DND-41 (cell line): ENCODE measurements around the gene DHPS.
A peak's percentile ranks its signal among the peaks of the same experiment; 100 is the strongest.

Experiments used
- ATAC-seq: fragments of 200-7000 bp; cut with Tn5 transposase; 3 replicates; pipeline ENCODE4 v1.9.1; 2021; ENCODE audit warnings: low read depth; ENCODE audit not compliant: insufficient read depth
- DNase-seq: peaks from one replicate; pipeline ENCODE4 v3.0.0-alpha.2; 2020
- H2AFZ ChIP-seq: 2 replicates; pipeline ENCODE4 v1.6.0; 2012; ENCODE audit warnings: low read depth, low read length
- H3K27ac ChIP-seq: 2 replicates; pipeline ENCODE4 v1.5.1; 2012; ENCODE audit warnings: low read length, inconsistent platforms
- H3K27me3 ChIP-seq: fragments of 200-600 bp; sonication (generic); 2 replicates; pipeline ENCODE4 v1.6.0; 2012; ENCODE audit warnings: low read length, mild to moderate bottlenecking, inconsistent platforms; ENCODE audit not compliant: insufficient read depth, poor library complexity
- H3K36me3 ChIP-seq: 2 replicates; pipeline ENCODE4 v1.5.1; 2012; ENCODE audit warnings: low read length, inconsistent platforms; ENCODE audit not compliant: insufficient read depth
- H3K4me1 ChIP-seq: 2 replicates; pipeline ENCODE4 v1.5.1; 2012; ENCODE audit warnings: mild to moderate bottlenecking, low read length; ENCODE audit not compliant: insufficient read depth
- H3K4me2 ChIP-seq: 2 replicates; pipeline ENCODE4 v1.6.0; 2012; ENCODE audit warnings: mild to moderate bottlenecking, moderate library complexity, low read length, inconsistent platforms; ENCODE audit not compliant: insufficient read depth
- H3K4me3 ChIP-seq, 2 experiments: fragments of 200-600 bp in 1 of 2; shearing (Covaris generic) in 1 of 2; 2 replicates each; pipeline ENCODE4 v1.5.1; 2012 to 2016; ENCODE audit warnings: inconsistent platforms in 2 of 2, low read length in 2 of 2, mild to moderate bottlenecking in 2 of 2, low read depth in 1 of 2, moderate library complexity in 1 of 2
- H3K79me2 ChIP-seq: 2 replicates; pipeline ENCODE4 v1.6.0; 2012; ENCODE audit warnings: low read length, inconsistent platforms; ENCODE audit not compliant: insufficient read depth
- H3K9ac ChIP-seq: 2 replicates; pipeline ENCODE4 v1.6.0; 2012; ENCODE audit warnings: low read depth, mild to moderate bottlenecking, inconsistent platforms, low read length, moderate library complexity
- H3K9me3 ChIP-seq: 2 replicates; pipeline ENCODE4 v1.5.1; 2012; ENCODE audit warnings: low read length, moderate library complexity, mild to moderate bottlenecking, inconsistent platforms; ENCODE audit not compliant: insufficient read depth, severe bottlenecking
- H4K20me1 ChIP-seq: 2 replicates; pipeline ENCODE4 v1.6.0; 2012; ENCODE audit warnings: low read length; ENCODE audit not compliant: insufficient read depth
- CTCF ChIP-seq: IDR thresholded peaks from 2 replicates; pipeline ENCODE4 v1.5.1; 2012; ENCODE audit warnings: borderline replicate concordance, low read length, moderate library complexity, mild to moderate bottlenecking; ENCODE audit not compliant: poor library complexity, severe bottlenecking; ENCODE audit errors: extremely low read depth
- EZH2 ChIP-seq: IDR thresholded peaks from 3 replicates; pipeline ENCODE4 v1.6.1; 2012; ENCODE audit warnings: borderline replicate concordance, low read depth, mild to moderate bottlenecking, moderate library complexity, low read length, inconsistent platforms; ENCODE audit not compliant: severe bottlenecking

DHPS gene

GRCh38 chr19:12660980-12661379 is 20.7 kb downstream of the DHPS start:
- TF ChIP-seq EZH2 (no peak), CTCF (no peak)
- Histone ChIP-seq H3K9ac (no peak overlapping the region), H3K79me2 (peaks cover 13% of the 10 kb centered on the region), H3K4me3 (no peak overlapping the region), H3K27me3 (no peaks in the 10 kb centered on the region), H3K36me3 (peaks cover 64% of the 10 kb centered on the region), H2AFZ (no peak overlapping the region), H3K4me2 (no peak overlapping the region), H3K4me1 (peaks cover 12% of the 10 kb centered on the region), H4K20me1 (no peaks in the 10 kb centered on the region; the same call in 1 of the 2 replicates), H3K27ac (no peak overlapping the region), H3K9me3 (no peaks in the 10 kb centered on the region)
- DNase-seq: no peak
- no peak for ATAC-seq

GRCh38 chr19:12657966-12658365 is 23.7 kb downstream of the DHPS start:
- no peak for ATAC-seq
- Histone ChIP-seq H3K9ac (no peak overlapping the region), H3K27me3 (no peaks in the 10 kb centered on the region), H4K20me1 (no peaks in the 10 kb centered on the region; the same call in 1 of the 2 replicates), H2AFZ (no peak overlapping the region), H3K9me3 (no peaks in the 10 kb centered on the region), H3K79me2 (no peaks in the 10 kb centered on the region), H3K4me3 (no peak overlapping the region), H3K27ac (no peak overlapping the region), H3K36me3 (peaks cover 54% of the 10 kb centered on the region), H3K4me2 (no peak overlapping the region), H3K4me1 (no peaks in the 10 kb centered on the region)
- DNase-seq: no peak
- TF ChIP-seq EZH2: no peak
- TF ChIP-seq CTCF: no peak

- H3K9me3 ChIP-seq: no peaks in the 10 kb centered on the region
- no peak for TF ChIP-seq CTCF
- no peak for TF ChIP-seq EZH2
- DNase-seq (peak; percentile 43), ATAC-seq (peak; percentile 50; the same call in 2 of the 3 replicates)
- no peak overlapping the region for H3K27ac ChIP-seq
- no peak overlapping the region for H3K9ac ChIP-seq
- no peaks in the 10 kb centered on the region for H3K79me2 ChIP-seq
- no peaks in the 10 kb centered on the region for H3K27me3 ChIP-seq
- no peak overlapping the region for H2AFZ ChIP-seq
- no peaks in the 10 kb centered on the region; the same call in 1 of the 2 replicates for H4K20me1 ChIP-seq
- no peak overlapping the region for H3K4me2 ChIP-seq
- H3K36me3 ChIP-seq: peaks cover 49% of the 10 kb centered on the region
- no peak overlapping the region for H3K4me3 ChIP-seq
- no peaks in the 10 kb centered on the region for H3K4me1 ChIP-seq
Observed at GRCh38 chr19:12656899-12657571, 24.6 kb downstream of the DHPS start.
